ENCODE measurements around the gene CLDND2. TPM values are rescaled to one million over a fixed set of nuclear protein-coding genes. Genes with fewer than 3 reads are reported as not detected.

The CLDND2 gene
- total RNA-seq, 1 donor: 0.36 TPM

DNA sequence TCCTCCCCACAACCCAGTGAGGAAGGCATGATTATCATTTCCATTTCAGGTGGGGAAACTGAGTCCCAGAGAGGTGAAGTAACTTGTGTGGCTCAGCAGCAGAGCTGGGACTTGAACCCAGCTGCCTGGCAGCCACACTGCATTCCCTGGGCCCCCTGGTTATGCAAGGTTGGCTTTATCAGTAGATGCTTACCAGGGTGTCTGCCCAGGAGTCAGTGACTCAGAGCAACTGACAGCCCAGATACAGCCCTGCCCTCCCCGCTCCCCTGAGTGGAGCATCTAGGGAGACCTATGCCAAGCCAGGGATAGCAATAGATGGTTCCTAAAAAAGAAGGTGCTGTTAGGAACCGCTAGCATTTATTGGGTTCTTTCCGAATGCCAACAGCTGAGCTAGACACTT, 51.4 kb downstream of the CLDND2 start:
- no peak overlapping the region for H3K4me3 ChIP-seq (ENCODE audit: low read depth, low read length)
- DNase-seq (ENCODE audit: low read depth): no peak
- TF ChIP-seq, protein P1, sequence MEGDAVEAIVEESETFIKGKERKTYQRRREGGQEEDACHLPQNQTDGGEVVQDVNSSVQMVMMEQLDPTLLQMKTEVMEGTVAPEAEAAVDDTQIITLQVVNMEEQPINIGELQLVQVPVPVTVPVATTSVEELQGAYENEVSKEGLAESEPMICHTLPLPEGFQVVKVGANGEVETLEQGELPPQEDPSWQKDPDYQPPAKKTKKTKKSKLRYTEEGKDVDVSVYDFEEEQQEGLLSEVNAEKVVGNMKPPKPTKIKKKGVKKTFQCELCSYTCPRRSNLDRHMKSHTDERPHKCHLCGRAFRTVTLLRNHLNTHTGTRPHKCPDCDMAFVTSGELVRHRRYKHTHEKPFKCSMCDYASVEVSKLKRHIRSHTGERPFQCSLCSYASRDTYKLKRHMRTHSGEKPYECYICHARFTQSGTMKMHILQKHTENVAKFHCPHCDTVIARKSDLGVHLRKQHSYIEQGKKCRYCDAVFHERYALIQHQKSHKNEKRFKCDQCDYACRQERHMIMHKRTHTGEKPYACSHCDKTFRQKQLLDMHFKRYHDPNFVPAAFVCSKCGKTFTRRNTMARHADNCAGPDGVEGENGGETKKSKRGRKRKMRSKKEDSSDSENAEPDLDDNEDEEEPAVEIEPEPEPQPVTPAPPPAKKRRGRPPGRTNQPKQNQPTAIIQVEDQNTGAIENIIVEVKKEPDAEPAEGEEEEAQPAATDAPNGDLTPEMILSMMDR (IDR thresholded peaks at IDR 0.05; ENCODE audit: insufficient read depth, low read length): no peak

Other genes with a start within 250 kb of the CLDND2 start
- 0.09 TPM in 1 of 2 replicates, not detected in the other for gene SIGLEC9, start 244.1 kb downstream of the CLDND2 start, total RNA-seq (ENCODE audit: low replicate concordance)
- 0.41 TPM in 1 of 2 replicates, not detected in the other for gene SIGLEC7, start 226.7 kb downstream of the CLDND2 start, total RNA-seq (ENCODE audit: low replicate concordance)
- gene CD33, start 143.9 kb downstream of the CLDND2 start, total RNA-seq (ENCODE audit: low replicate concordance): not detected in 2 replicates
- not detected in 2 replicates for gene SIGLECL1, start 117.9 kb downstream of the CLDND2 start, total RNA-seq (ENCODE audit: low replicate concordance)
- gene IGLON5, start 57.4 kb downstream of the CLDND2 start, total RNA-seq (ENCODE audit: low replicate concordance): not detected in 2 replicates
- gene VSIG10L, start 26.9 kb downstream of the CLDND2 start, total RNA-seq (ENCODE audit: low replicate concordance): 0.27 TPM in 1 of 2 replicates, not detected in the other
- 66.8 and 104 TPM in 2 replicates for gene ETFB, start 2.6 kb downstream of the CLDND2 start, total RNA-seq (ENCODE audit: low replicate concordance)
- gene NKG7, start 3.7 kb upstream of the CLDND2 start, total RNA-seq (ENCODE audit: low replicate concordance): not detected in 2 replicates
- gene LIM2, start 19.0 kb upstream of the CLDND2 start, total RNA-seq (ENCODE audit: low replicate concordance): not detected in 2 replicates
- not detected in 2 replicates for gene C19orf84, start 21.6 kb upstream of the CLDND2 start, total RNA-seq (ENCODE audit: low replicate concordance)
- not detected in 2 replicates for gene SIGLEC10, start 48.6 kb upstream of the CLDND2 start, total RNA-seq (ENCODE audit: low replicate concordance)
- gene SIGLEC8, start 89.5 kb upstream of the CLDND2 start, total RNA-seq (ENCODE audit: low replicate concordance): not detected in 2 replicates
- gene CEACAM18, start 109.5 kb upstream of the CLDND2 start, total RNA-seq (ENCODE audit: low replicate concordance): not detected in 2 replicates
- gene SIGLEC12, start 132.8 kb upstream of the CLDND2 start, total RNA-seq (ENCODE audit: low replicate concordance): not detected in 2 replicates
- gene SIGLEC6, start 162.7 kb upstream of the CLDND2 start, total RNA-seq (ENCODE audit: low replicate concordance): not detected in 2 replicates
- gene ZNF175, start 202.3 kb upstream of the CLDND2 start, total RNA-seq (ENCODE audit: low replicate concordance): 7.9 and 12.9 TPM in 2 replicates